NCI-H2171 treated with DMSO at 0.1 percent for 48 hours (cell line): ENCODE results near the gene GP1BA.

Experiments
- DNase-seq: peaks from one replicate; lab custom pipeline; 2025; lab: John Stamatoyannopoulos, UW

The GP1BA gene

DNA sequence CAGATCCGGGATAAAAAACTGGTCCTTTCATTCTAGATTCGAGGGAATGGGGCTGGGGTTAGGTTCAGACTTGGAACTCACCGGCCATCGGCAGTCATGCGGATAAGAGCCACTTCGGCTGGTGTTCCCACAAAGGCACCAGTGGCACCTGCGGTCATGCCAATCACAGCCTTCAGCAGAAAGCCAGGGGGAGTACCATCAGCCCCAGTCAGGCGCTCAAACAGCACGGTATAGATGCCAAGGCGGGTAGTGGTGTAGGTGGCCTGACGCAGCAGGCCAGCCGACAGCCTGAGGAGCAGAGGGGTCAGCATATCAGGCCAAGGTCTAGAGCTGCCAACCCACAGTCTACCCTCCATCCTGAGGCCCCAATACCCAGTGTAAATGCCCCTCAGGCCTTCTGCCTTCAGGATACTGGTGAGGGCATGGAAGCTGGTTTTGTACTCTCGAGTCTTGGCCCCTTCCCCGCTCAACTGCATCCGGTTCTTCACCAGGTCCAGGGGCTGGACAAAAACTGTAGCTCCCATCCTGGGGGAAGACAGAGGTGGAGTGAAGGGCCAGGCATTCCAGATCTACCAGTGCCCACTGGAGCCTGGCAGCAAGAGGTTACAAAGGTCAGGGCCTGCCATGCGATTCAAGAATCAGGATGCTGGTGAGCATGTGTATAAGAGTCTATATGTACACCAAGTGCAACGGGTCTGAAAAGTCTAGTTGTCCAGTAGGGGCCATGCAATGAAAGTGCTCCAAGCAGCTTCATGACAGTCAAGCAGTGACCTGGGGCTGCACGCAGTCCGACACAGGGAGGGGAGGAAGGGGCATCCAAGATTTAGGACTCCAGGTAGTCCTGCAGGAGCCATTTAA, 6.8 kb downstream of the GP1BA start:
- no peak for DNase-seq

GRCh38 chr17:4939546-4939795, 7.4 kb downstream of the GP1BA start:
- DNase-seq: no peak

DNA sequence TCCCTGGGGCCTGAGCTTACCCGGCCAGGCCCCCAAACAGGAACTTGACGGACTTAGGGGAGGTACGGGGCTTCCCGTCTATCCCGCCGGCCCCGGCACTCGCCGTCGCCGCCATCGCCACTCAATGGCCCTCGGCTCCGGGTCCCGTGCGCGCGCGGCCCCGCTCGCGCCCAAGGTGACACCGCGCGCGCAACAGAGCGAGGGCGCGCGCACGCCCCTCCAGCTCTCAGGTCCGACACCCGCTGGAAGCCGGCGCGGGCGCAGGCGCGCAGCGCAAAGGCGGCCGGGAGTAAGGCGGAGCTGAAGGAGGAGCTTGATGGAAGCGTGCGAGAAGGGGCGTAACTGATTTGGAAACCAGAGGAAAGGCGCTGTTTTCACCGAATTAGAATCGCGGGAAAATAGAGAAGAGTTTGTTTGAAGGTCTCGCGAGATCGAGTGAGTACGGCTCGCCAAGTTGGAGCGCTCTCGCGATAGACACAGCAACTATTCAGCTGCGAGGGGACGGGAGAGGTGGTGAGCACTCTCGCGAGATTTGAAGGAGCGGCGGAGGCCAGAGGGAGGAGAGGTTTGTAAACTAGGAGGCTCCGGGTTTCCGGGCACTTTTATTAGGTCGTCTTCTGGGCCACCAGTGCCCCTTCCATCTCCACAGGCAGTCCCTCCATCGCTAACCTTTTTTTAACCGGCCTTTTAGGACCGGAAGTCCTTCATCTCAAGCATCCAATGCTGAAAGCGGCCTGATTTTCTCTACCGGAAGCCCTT, 7.9 kb downstream of the GP1BA start, which contains the start of the genes RNF167 and SLC25A11:
Gene RNF167 (plus strand): TSS at position 473 of the 759 bp plus-strand sequence. CDS start 642 bp downstream, outside the sequence.
Gene SLC25A11 (minus strand): TSS at position 251 of the 759 bp plus-strand sequence. CDS start 136 bp downstream, at position 115.
- peak; percentile 100 for DNase-seq

- DNase-seq: no peak
Observed at GRCh38 chr17:4940555-4941318, 8.7 kb downstream of the GP1BA start.

DNA sequence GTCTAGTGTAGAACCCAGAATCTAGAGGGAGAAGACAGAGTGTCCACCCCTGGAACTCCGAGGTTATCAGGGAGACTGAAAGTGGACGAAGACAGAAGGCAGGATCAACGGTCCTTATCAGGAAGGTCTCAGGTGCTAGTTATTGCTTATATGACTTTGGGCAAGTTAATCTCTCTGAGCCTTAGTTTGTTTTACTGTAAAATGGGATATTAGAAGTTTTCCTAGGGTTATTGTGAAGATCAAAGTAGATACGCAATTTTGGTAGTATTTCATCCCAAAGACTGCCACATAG, 9.2 kb downstream of the GP1BA start:
- no peak for DNase-seq

GRCh38 chr17:4942760-4943508, 10.9 kb downstream of the GP1BA start:
- no peak for DNase-seq

DNA sequence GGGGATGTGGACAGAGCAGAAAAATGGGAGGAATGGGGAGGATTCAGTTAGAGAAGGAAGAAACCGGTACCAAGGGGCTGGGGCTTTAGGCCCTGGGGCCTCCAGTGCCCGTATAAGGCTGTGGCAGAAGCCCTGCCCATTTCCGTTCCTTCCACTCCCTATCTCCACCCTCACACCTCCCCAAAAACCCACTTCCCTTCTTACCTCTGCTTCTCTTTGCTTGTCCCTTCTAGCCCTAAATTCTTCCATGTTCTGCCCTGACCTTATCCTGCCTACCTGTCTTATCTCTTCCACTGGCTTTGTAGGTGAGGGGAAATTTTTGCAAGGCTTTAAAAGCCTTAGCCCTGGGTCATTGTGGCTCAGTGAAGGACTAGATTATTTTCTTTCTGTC, 12.1 kb downstream of the GP1BA start:
- no peak for DNase-seq

- no peak for DNase-seq
Observed at GRCh38 chr17:4944554-4945175, 12.6 kb downstream of the GP1BA start.

- DNase-seq: no peak
Observed at GRCh38 chr17:4945176-4945943, 13.3 kb downstream of the GP1BA start.

- DNase-seq: no peak
Observed at GRCh38 chr17:4945944-4946280, 13.8 kb downstream of the GP1BA start.

GRCh38 chr17:4946312-4946976, 14.4 kb downstream of the GP1BA start:
- DNase-seq: no peak

GRCh38 chr17:4947010-4947410, 14.9 kb downstream of the GP1BA start:
- no peak for DNase-seq

GRCh38 chr17:4947411-4948165, 15.5 kb downstream of the GP1BA start:
- DNase-seq: peak; percentile 41

GRCh38 chr17:4948166-4948930, 16.3 kb downstream of the GP1BA start, which contains the start of gene PFN1:
PFN1 (minus strand) TSS chr17:4948530; CDS start chr17:4948394, 136 bp downstream.
- peak; percentile 87 for DNase-seq

GRCh38 chr17:4948931-4949320, 16.8 kb downstream of the GP1BA start:
- DNase-seq: peak; percentile 87

- DNase-seq: peak; percentile 66
Observed at GRCh38 chr17:4949321-4950074, 17.4 kb downstream of the GP1BA start.

- DNase-seq: peak; percentile 30
Observed at GRCh38 chr17:4950075-4950745, 18.1 kb downstream of the GP1BA start.
